HEK293 (cell line): ENCODE results near the gene STC2.
A peak's percentile ranks its signal among the peaks of the same experiment; 100 is the strongest.

Experiments
- CTCF ChIA-PET: fragments of 350-600 bp; formaldehyde crosslinking; extraction: SDS; loops from one replicate; lab custom pipeline; 2021; ENCODE audit warnings: antibody characterized with exemption; lab: Yijun Ruan, JAX
- POLR2A ChIA-PET: fragments of 300-600 bp; formaldehyde crosslinking; extraction: SDS; loops from one replicate; lab custom pipeline; 2020; ENCODE audit warnings: antibody characterized with exemption, inconsistent platforms; lab: Yijun Ruan, JAX
- H3K27ac ChIP-seq: fragments of 200-500 bp; sonication (Bioruptor generic); 2 replicates; pipeline ENCODE4 v1.5.1; 2014; ENCODE audit warnings: low read depth, low read length, control low read depth, inconsistent platforms; ENCODE audit errors: extremely low read depth
- H3K36me3 ChIP-seq, 2 experiments: fragments of 200-500 bp in 1 of 2; sonication (Bioruptor generic) in 1 of 2; 1 replicate in 1 of 2; 2 replicates in 1 of 2; pipeline ENCODE4 v1.5.1; 2014 to 2017; ENCODE audit warnings: inconsistent platforms in 2 of 2, low read length in 2 of 2; ENCODE audit not compliant: control insufficient read depth in 2 of 2, insufficient read depth in 1 of 2
- H3K4me1 ChIP-seq: fragments of 200-500 bp; sonication (Bioruptor generic); 2 replicates; pipeline ENCODE4 v1.5.1; 2014; ENCODE audit warnings: mild to moderate bottlenecking, low read length, inconsistent platforms; ENCODE audit not compliant: control insufficient read depth, insufficient read depth
- H3K4me3 ChIP-seq: 2 replicates; pipeline ENCODE4 v1.5.1; 2011; ENCODE audit warnings: low read depth, mild to moderate bottlenecking, control low read depth, low read length, moderate library complexity
- H3K9me3 ChIP-seq: fragments of 200-500 bp; sonication (Bioruptor generic); 2 replicates; pipeline ENCODE4 v1.5.1; 2014; ENCODE audit warnings: low read depth, low read length, inconsistent platforms; ENCODE audit not compliant: control insufficient read depth, insufficient read depth
- ATF2 ChIP-seq: fragments of 450-650 bp; formaldehyde crosslinking; IDR thresholded peaks from 2 replicates; pipeline ENCODE4 v1.5.1; 2016; ENCODE audit warnings: missing biosample characterization, missing genetic modification characterization, low read depth
- GLIS2 ChIP-seq: fragments of 450-650 bp; formaldehyde crosslinking; IDR thresholded peaks from 2 replicates; pipeline ENCODE4 v1.5.1; 2016; ENCODE audit warnings: missing biosample characterization, missing genetic modification characterization
- HOXA7 ChIP-seq: sonication (generic); formaldehyde crosslinking; IDR thresholded peaks from 2 replicates; pipeline ENCODE4 v1.8.1; 2022; ENCODE audit warnings: missing genetic modification reagents, borderline replicate concordance
- KLF16 ChIP-seq: fragments of 450-650 bp; formaldehyde crosslinking; IDR thresholded peaks from 2 replicates; pipeline ENCODE4 v1.5.1; 2017; ENCODE audit warnings: missing biosample characterization, missing genetic modification characterization
- KLF8 ChIP-seq: fragments of 450-650 bp; formaldehyde crosslinking; IDR thresholded peaks from 2 replicates; pipeline ENCODE4 v1.5.1; 2016; ENCODE audit warnings: missing biosample characterization, missing genetic modification characterization
- PATZ1 ChIP-seq: fragments of 450-650 bp; formaldehyde crosslinking; IDR thresholded peaks from 2 replicates; pipeline ENCODE4 v1.5.1; 2016; ENCODE audit warnings: missing biosample characterization, missing genetic modification characterization
- TCF7L2 ChIP-seq: IDR thresholded peaks from 2 replicates; pipeline ENCODE4 v1.6.1; 2011; ENCODE audit warnings: low read depth, mild to moderate bottlenecking, inconsistent platforms, low read length, moderate library complexity, borderline replicate concordance
- ZBTB11 ChIP-seq: fragments of 450-650 bp; formaldehyde crosslinking; conservative IDR thresholded peaks from 2 replicates; pipeline ENCODE4 v1.5.1; 2016; ENCODE audit warnings: low read depth, missing biosample characterization, missing genetic modification characterization
- ZBTB17 ChIP-seq: fragments of 450-650 bp; formaldehyde crosslinking; IDR thresholded peaks from 2 replicates; pipeline ENCODE4 v1.5.1; 2016; ENCODE audit warnings: missing biosample characterization, missing genetic modification characterization
- ZBTB26 ChIP-seq: fragments of 450-650 bp; formaldehyde crosslinking; optimal IDR thresholded peaks from 2 replicates; pipeline ENCODE3; 2016; ENCODE audit warnings: missing biosample characterization, mild to moderate bottlenecking, missing genetic modification characterization
- ZBTB8A ChIP-seq: fragments of 450-650 bp; formaldehyde crosslinking; IDR thresholded peaks from 2 replicates; pipeline ENCODE4 v1.5.1; 2016; ENCODE audit warnings: missing biosample characterization, missing genetic modification characterization
- ZFP41 ChIP-seq: fragments of 450-650 bp; formaldehyde crosslinking; IDR thresholded peaks from 2 replicates; pipeline ENCODE4 v1.5.1; 2016; ENCODE audit warnings: missing biosample characterization, missing genetic modification characterization, borderline replicate concordance
- ZIC2 ChIP-seq: fragments of 450-650 bp; formaldehyde crosslinking; IDR thresholded peaks from 2 replicates; pipeline ENCODE4 v1.5.1; 2016; ENCODE audit warnings: missing biosample characterization, missing genetic modification characterization
- ZNF18 ChIP-seq: fragments of 450-650 bp; formaldehyde crosslinking; IDR thresholded peaks from 2 replicates; pipeline ENCODE4 v1.5.1; 2016; ENCODE audit warnings: missing biosample characterization, missing genetic modification characterization
- ZNF211 ChIP-seq: fragments of 450-650 bp; formaldehyde crosslinking; IDR thresholded peaks from 2 replicates; pipeline ENCODE4 v1.5.1; 2016; ENCODE audit warnings: low read depth, missing biosample characterization, missing genetic modification characterization
- ZNF214 ChIP-seq: fragments of 450-650 bp; formaldehyde crosslinking; IDR thresholded peaks from 2 replicates; pipeline ENCODE4 v1.5.1; 2017; ENCODE audit warnings: missing biosample characterization, mild to moderate bottlenecking, missing genetic modification characterization, borderline replicate concordance
- ZNF302 ChIP-seq: fragments of 450-650 bp; formaldehyde crosslinking; IDR thresholded peaks from 2 replicates; pipeline ENCODE4 v1.5.1; 2016; ENCODE audit warnings: missing biosample characterization, missing genetic modification characterization, low read depth
- ZNF501 ChIP-seq: fragments of 450-650 bp; formaldehyde crosslinking; IDR thresholded peaks from 2 replicates; pipeline ENCODE4 v1.5.1; 2016; ENCODE audit warnings: missing biosample characterization, missing genetic modification characterization
- ZNF549 ChIP-seq: fragments of 450-650 bp; IDR thresholded peaks from 2 replicates; pipeline ENCODE4 v1.5.1; 2018; ENCODE audit warnings: missing biosample characterization, missing genetic modification characterization, mild to moderate bottlenecking, inconsistent platforms, moderate library complexity
- ZNF600 ChIP-seq: fragments of 450-650 bp; formaldehyde crosslinking; IDR thresholded peaks from 2 replicates; pipeline ENCODE4 v1.5.1; 2016; ENCODE audit warnings: missing biosample characterization, missing genetic modification characterization
- ZNF660 ChIP-seq: fragments of 450-650 bp; IDR thresholded peaks from 2 replicates; pipeline ENCODE4 v1.5.1; 2018; ENCODE audit warnings: missing biosample characterization, mild to moderate bottlenecking, missing genetic modification characterization
- ZNF704 ChIP-seq: fragments of 450-650 bp; formaldehyde crosslinking; IDR thresholded peaks from 2 replicates; pipeline ENCODE4 v1.5.1; 2016; ENCODE audit warnings: missing biosample characterization, missing genetic modification characterization
- ZNF707 ChIP-seq: fragments of 450-650 bp; formaldehyde crosslinking; IDR thresholded peaks from 2 replicates; pipeline ENCODE4 v1.5.1; 2016; ENCODE audit warnings: missing biosample characterization, missing genetic modification characterization
- ZNF76 ChIP-seq: fragments of 450-650 bp; formaldehyde crosslinking; IDR thresholded peaks from 2 replicates; pipeline ENCODE4; 2016; ENCODE audit warnings: low read depth, missing biosample characterization, missing genetic modification characterization, borderline replicate concordance
- ZXDB ChIP-seq: fragments of 450-650 bp; formaldehyde crosslinking; IDR thresholded peaks from 2 replicates; pipeline ENCODE4 v1.5.1; 2016; ENCODE audit warnings: missing biosample characterization, missing genetic modification characterization

STC2 gene

GRCh38 chr5:173329491-173330337 lies 1.5 kb upstream of the STC2 start:
- H3K27ac ChIP-seq, result peak overlapping the region; percentile 88
- no peaks in the 10 kb centered on the region for H3K4me1 ChIP-seq
- ChIA-PET POLR2A (interaction anchor here (0.9 to 6.2 kb wide), 5 partner anchors 12 to 346 kb away, joined by 8 to 134 read pairs (median 41); partner anchors contain the start of gene ATP6V0E1), CTCF (interaction anchor here (0.6 to 7.8 kb wide), 8 partner anchors 10 to 622 kb away, joined by 3 to 212 read pairs (median 6); no protein-coding TSS in a partner anchor)
- peaks cover 0 to 12% of the 10 kb centered on the region in 2 experiments; a peak in 2 of 3 replicates for H3K36me3 ChIP-seq
- peak overlapping the region; percentile 62 for H3K4me3 ChIP-seq
- H3K9me3 ChIP-seq, result no peaks in the 10 kb centered on the region
- peak; percentile 95 for TF ChIP-seq ZBTB26 (tag by site-specific recombination)
- peak; percentile 55 for TF ChIP-seq KLF8 (tag by site-specific recombination)
- TF ChIP-seq ZNF660 (tag by site-specific recombination), result peak; percentile 28; the same call in 1 of the 2 replicates
- TF ChIP-seq ZNF18 (tag by site-specific recombination), result 0 out of 2 replicates have a peak, but pooled peaks have one; percentile 31
- TF ChIP-seq KLF16, result 0 out of 2 replicates have a peak, but pooled peaks have one; percentile 18
- no peak for TF ChIP-seq ZNF302 (tag by site-specific recombination)
- peak; percentile 95 for TF ChIP-seq ZBTB8A (tag by site-specific recombination)
- TF ChIP-seq ZFP41, result no peak
- TF ChIP-seq ZNF211 (tag by site-specific recombination), result no peak
- 0 out of 2 replicates have a peak, but pooled peaks have one; percentile 35 for TF ChIP-seq ZNF600 (tag by site-specific recombination)
- TF ChIP-seq ZNF549, result no peak
- TF ChIP-seq GLIS2 (tag by site-specific recombination), result 0 out of 2 replicates have a peak, but pooled peaks have one; percentile 40
- TF ChIP-seq PATZ1 (tag by site-specific recombination), result peak; percentile 91
- TF ChIP-seq TCF7L2, result peak; percentile 13; the same call in 1 of the 2 replicates
- TF ChIP-seq ZNF704 (tag by site-specific recombination), result no peak
- 0 out of 2 replicates have a peak, but pooled peaks have one; percentile 24 for TF ChIP-seq ZXDB (tag by site-specific recombination)
- peak; percentile 66; the same call in 1 of the 2 replicates for TF ChIP-seq ZNF76 (tag by site-specific recombination)
- no peak for TF ChIP-seq HOXA7 (CRISPR knock-in tag)
- no peak for TF ChIP-seq ZNF707
- peak; percentile 84 for TF ChIP-seq ZIC2 (tag by site-specific recombination)
- TF ChIP-seq ZBTB11 (tag by site-specific recombination), result peak; percentile 88
- 0 out of 2 replicates have a peak, but pooled peaks have one; percentile 15 for TF ChIP-seq ATF2 (tag by site-specific recombination)
- TF ChIP-seq ZBTB17, result 0 out of 2 replicates have a peak, but pooled peaks have one; percentile 10
- TF ChIP-seq ZNF501 (tag by site-specific recombination), result 0 out of 2 replicates have a peak, but pooled peaks have one; percentile 32
- no peak for TF ChIP-seq ZNF214 (tag by site-specific recombination)
